ENCODE measurements around the gene PTPN14.

PTPN14 gene

DNA sequence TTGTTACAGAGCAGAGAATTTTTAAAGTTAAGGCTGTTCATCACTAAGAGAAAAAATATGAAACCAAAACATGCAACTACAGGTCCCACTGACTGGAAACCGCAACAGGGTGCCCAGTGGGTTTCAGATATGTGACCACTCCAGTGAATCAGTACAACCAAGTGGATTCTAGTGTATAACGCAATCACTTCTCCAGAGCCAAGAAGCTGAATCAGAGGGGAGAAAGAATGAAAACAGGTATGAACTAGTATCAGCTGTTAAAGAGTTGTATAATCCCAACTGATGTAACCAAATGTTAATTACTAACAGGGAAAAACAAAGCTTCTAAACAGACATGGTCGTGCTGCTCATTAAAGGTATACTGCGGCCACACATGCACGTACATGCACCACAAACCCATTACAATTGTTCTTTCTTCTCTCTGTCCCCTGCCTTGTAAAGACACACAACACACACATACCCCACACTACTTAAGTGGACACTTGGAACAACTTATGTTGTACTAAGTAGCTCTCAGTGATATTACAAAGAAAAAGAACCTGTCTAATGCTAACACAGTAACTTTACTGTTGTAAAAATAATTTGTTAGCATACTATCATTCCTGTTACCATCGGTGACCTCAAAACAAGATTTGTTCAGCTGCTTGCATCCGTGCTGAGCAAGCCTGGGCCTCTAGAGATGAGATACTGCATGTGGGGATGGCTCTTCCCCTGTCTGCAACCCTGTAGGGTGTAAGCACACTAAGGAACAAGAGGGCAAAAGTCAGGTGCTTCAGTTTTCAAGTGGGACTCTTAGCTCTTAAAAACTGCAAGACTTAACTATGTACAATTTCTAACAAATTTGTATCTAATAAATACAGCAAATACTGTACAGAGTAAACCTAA, 74.2 kb downstream of the PTPN14 start:
- DNase-seq (ENCODE audit: low read depth in 1 of 2, low spot score in 1 of 2), result no peak

DNA sequence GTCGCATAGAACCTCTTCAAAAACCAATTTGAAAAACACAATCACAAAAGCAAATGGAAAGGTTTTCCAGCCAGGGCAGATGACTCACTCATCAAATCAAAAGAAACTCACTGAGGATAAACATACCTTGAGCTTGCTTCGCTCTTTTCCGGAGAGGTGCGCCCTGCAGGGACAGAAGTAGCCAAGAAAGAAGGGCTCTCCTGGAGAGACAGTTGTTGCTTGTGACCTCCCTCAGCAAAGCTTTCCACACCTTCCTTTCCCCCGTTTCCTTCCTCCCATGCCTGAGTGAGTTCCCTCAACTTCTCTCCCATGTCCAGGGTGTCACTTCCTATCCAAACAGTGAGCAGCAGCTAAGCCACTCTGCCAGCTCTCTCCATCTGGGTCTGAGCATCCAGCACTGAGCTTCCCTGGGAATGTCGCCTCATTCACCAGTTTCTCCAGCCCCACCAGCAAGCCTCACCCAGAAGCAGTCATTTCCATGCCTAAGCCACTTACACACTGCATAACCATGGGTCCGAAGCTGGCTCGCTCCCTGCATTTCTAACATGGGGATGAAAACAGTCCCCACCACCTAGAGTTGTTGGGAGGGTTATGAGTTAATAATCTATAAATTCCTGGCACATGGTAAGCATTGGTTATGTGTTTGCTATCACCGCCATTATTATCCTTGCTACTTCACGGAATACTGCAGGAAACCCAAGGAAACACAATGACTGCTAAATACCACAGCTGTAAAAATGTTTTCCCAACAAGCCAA, 75.0 kb downstream of the PTPN14 start:
- no peak for DNase-seq (ENCODE audit: low read depth in 1 of 2, low spot score in 1 of 2)

DNA sequence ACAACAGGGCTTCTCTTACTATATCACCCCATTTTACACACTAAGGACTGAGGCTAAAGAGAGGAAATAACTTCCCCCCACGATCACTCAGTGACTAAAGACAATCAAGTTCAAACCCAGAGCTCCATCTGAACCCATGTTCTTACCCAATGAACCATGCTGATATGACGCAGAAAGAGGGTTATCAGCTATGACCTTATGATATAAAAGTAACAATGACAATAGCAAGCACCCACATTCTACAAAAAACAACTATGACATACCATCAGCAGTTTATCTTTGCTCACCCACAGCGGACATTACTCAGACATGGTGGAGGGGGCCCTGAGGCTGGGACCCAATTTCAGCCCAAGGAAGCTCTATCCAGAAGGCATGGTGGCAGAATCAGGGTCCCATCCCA, 75.7 kb downstream of the PTPN14 start:
- DNase-seq (ENCODE audit: low read depth in 1 of 2, low spot score in 1 of 2), result no peak

DNA sequence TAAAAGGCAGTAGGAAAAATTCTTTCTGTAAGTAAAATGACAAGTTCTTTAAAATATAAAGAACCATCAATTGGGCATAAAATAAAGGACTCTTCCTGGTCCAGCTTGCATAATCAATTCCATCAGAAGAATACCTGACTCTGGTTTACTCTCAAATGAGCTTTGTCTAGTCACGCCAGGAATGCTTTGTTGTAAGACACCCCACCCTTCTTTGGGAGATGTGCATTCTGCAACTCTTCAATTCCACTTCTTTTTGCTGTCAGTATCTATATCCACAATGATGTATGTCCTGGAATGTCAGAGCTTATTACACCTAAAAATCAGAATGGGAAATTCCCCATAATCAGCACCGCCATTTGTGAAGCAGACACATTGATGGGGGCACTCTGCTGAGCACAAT, 76.1 kb downstream of the PTPN14 start:
- no peak for DNase-seq (ENCODE audit: low read depth in 1 of 2, low spot score in 1 of 2)

DNA sequence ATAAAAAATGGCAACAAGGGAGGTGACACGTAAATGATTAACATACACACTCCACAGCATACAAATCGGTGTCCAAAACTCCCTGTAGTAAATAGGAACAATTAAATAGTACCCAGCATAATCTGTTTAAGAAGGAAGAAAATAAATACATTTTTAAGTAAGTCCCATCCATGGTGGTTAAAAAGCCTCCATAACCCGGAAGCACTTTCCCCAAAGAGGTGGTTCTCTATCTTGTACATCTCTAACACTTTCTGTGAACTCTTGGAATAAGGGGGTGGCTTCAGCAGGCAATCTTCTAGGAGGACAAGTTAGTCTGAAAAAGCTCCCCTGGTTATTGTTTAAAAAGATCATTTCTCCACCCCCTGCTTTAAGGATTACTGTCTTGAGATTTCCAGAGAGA, 76.9 kb downstream of the PTPN14 start:
- DNase-seq (ENCODE audit: low read depth in 1 of 2, low spot score in 1 of 2), result no peak

DNA sequence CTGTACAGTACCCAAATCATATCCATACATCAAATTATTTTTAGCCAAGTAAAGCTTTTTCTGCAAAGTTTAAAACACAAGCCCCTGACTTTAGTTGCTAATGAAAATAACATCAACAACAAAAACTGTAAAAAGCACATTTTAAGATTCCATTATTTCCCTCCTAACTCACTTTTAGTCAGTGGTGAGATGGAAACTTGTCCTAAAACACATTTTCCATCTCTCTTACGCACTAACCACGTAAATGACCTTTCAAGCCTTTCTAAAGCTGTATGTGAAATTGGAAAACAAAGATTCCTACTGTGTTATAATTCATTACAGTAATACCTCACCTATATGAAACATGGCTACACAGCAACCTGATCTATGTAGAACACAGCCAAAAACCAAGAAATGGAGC, 77.5 kb downstream of the PTPN14 start:
- no peak for DNase-seq (ENCODE audit: low read depth in 1 of 2, low spot score in 1 of 2)

DNA sequence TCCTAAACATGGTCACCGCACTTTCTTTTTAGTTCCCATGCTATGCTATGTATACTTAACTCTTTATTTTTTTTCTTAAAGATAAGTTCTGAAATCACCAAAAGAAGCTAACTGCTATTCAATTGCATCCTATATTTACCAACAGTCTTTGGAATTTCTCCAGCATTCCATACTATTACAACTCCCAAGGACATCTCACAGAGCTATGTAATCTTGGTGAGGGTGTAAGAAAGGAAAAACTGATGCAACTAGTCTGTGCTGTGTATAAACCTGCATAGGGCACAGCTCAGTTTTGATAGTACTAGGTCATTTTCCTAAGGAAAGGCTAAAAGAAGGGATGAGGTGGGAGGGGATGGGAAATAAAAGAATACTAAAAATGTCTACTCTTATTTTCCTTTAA, 78.0 kb downstream of the PTPN14 start:
- DNase-seq (ENCODE audit: low read depth in 1 of 2, low spot score in 1 of 2), result no peak

DNA sequence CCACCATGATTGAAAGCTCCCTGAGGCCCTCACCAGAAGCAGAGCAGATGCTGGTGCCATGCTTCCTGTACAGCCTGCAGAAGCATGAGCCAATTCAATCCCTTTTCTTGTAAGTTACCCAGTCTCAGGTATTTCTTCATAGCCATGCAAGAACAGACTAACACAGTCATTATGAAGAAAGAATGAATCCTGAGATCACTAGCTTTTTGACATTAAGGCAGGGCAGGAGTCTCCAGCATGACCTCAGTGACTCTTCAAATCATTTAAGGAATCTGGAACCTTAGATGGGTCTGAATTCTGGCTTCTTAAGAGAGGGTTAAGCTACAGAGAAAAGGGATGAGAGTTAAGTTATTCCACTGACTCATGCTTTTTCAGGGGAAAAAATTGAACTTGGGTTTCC, 79.0 kb downstream of the PTPN14 start:
- DNase-seq (ENCODE audit: low read depth in 1 of 2, low spot score in 1 of 2), result no peak

DNA sequence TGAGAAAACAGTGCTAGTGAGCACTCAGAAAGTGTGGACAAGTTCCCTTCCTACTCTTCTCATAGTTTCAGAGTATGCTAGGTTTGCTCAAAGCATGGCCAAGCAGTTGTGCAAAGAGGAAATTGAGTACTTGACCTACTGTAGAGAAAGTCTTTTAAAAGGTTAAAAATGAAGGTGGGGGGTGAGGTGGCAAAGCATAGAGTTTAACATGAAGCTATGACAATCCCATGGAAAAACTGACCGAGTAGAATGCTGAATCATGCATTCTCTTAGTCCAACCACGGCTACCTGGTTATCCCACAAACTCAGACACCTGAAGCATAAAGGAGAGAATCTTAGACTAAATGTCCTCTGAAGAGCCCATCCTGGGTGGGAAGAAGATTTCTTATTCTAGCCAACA, 79.9 kb downstream of the PTPN14 start:
- DNase-seq (ENCODE audit: low read depth in 1 of 2, low spot score in 1 of 2), result no peak

DNA sequence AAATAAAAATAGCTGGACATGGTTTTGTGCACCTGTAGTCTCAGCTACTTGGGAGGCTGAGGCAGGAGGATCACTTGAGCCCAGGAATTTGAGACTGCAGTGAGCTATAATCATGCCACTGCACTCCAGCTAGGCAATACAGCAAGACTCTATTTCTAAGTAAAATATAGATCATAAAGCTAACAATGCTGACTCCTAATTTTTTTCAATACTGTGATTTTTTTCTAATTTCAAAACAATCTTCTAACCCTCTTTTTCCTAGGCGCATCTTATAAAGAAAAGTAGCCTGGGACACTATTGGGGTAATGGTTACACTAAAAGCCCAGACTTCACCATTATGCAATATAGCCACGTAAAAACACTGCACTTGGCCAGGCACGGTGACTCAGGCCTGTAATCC, 81.3 kb downstream of the PTPN14 start:
- no peak for DNase-seq (ENCODE audit: low read depth in 1 of 2, low spot score in 1 of 2)

DNA sequence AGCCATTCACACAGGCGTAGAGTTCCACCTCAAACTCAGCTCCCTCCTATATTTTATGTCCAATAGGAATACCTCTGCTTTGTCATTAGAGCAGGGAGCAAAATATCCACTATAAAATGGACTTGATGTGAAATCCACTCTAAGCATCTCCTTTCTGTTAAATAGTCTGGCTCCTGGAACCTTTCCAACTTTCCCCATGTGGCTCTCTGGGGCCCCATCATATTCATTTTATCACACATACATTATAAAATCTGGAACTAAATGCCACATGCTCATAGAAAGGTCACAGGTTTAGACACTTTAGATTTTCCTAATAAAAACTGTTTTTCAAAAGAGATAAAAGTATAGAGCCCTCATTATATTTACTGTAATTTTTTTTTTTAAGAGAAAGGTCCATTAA, 82.1 kb downstream of the PTPN14 start:
- no peak for DNase-seq (ENCODE audit: low read depth in 1 of 2, low spot score in 1 of 2)

DNA sequence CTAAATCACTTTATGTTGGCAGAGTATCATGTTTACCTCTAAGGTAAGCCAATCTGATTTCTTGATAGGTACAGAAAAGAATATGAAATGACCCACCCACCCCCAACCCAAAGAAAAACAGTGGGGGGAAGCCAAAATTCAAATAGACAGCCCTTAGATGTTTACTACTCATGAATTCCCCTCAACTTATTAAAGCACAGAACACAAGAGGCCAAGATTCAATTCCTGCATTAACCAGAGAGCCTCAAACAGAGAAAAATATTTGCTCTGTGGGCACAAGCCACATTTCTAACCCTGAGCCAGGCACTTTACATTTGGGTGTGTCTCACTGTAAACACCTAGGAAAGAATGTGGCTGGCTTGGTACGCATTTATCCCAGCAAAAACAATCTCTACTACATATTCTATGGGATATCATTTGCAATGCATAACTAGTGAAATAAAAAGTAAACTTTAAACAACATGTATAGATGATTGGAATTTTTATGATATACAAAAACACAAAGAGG, 84.3 kb downstream of the PTPN14 start:
- DNase-seq (ENCODE audit: low read depth in 1 of 2, low spot score in 1 of 2), result no peak

DNA sequence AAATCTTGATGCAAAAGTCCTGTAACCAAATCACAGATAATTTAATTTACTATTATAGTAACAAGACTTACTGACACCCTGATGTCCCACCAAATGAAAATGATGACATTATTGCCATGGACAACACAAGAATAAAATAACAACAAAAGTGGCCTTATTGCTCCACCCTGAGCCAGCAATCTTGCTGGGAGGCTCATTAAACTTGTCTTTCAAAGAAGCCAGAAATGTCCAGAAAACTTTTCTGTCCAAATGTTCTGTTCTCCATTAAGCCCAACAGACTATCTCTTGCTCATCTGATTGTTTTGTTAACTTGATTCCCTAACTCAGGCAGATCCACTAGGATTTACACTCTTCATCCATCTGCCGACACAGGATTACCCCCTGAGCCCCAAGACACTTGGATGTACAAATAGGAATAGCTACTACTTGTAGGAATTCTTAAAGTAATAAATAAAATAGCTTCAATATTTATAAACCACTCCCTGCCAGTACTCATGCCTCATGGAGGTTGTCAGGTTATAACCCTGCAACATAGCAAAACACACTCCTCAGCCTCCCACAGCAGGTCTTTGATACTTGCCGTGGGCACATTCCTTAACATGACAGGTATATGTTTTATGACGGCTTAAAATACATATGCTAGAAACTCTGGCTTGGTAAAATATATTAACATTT, 84.9 kb downstream of the PTPN14 start:
- DNase-seq (ENCODE audit: low read depth in 1 of 2, low spot score in 1 of 2), result no peak

DNA sequence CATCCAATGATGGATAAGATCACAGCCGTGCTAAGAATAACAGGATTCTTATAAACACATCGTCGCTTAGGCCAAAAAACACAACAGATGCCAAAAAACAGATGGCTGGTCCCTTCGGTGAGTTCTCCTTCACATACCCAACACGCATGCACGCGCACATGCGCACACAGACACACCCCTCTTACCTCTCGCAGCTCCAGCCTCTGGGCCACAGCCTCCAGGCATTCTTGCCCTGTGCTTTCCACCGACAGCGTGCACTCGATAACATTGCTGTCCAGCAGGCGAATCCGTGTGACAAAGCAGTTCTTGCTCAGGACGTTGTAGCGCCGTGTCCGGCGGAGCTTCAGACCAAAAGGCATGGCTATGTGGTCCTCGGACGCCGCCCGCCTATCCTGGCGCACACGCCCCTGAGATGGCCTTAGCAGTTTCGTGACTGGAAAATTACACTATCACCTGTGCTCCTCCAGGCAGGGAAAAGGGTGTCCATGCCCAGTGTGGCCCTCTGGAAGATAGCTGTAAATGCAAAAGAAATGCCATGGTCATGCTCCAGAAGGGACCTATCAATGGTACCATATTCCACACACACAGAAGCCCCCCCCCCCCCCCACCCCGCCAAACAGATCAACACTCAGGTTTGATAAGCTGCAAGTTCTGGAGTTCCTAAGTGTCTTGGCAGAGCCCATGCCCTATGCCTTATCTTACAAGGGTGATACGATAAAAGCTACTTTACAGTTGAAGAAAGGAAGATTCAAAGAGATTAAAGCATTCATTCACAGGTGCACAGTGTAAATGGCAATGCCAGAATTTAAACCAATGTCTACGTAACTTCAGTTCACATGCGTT, 86.7 kb downstream of the PTPN14 start:
- no peak for DNase-seq (ENCODE audit: low read depth in 1 of 2, low spot score in 1 of 2)

DNA sequence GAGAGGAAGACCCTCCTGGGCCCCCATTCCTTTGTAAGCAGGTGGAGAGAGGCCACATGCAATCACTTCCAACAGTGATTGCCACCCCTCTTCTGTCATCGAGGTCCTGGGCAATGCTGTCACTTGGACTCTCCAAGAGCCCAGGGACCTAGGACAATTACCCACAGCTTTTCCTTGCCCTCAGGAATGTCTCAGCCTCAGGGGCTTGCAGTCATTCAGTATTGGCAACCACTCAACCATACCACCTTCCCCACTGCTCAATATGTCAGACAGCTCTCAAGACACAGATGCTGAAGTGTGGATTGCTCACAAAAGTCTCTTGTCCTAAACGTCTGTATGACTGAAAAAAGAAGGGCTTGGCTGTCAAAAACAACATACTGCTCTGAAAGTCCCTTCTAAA, 87.8 kb downstream of the PTPN14 start:
- DNase-seq (ENCODE audit: low read depth in 1 of 2, low spot score in 1 of 2), result no peak

DNA sequence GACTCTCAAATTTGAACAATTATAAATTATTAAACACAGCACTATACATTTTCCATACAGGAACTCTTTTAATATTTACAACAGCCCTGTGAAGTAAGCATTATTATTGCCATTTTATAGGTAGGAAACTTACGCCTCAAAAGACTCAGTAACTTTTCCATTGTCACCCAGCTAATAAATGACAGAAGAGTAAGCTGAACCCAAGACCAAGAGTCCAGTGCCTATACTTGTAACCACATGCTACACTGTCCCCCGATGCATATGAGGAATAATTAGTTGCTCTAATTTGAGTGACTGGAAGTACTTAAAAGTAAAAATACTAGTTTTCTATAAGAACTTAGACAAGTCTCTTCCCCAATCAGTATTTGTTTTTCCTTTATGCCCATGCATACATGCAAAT, 88.5 kb downstream of the PTPN14 start:
- no peak for DNase-seq (ENCODE audit: low read depth in 1 of 2, low spot score in 1 of 2)

DNA sequence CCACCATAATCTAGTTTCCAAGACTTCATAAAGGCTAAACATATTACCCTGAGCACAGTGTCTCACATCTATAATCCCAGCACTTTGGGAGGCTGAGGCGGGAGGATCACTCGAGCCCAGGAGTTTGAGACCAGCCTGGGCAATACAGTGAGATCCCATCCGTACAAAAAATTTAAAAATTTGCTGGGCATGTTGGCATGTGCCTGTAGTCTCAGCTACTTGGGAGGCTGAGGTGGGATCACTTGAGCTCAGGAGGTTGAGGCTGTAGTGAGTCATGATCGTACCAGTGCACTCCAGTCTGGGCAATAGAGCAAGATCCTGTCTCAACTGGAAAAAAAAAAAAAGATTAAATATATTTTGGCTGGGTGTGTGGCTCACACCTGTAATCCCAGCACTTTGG, 90.1 kb downstream of the PTPN14 start:
- DNase-seq (ENCODE audit: low read depth in 1 of 2, low spot score in 1 of 2), result no peak

DNA sequence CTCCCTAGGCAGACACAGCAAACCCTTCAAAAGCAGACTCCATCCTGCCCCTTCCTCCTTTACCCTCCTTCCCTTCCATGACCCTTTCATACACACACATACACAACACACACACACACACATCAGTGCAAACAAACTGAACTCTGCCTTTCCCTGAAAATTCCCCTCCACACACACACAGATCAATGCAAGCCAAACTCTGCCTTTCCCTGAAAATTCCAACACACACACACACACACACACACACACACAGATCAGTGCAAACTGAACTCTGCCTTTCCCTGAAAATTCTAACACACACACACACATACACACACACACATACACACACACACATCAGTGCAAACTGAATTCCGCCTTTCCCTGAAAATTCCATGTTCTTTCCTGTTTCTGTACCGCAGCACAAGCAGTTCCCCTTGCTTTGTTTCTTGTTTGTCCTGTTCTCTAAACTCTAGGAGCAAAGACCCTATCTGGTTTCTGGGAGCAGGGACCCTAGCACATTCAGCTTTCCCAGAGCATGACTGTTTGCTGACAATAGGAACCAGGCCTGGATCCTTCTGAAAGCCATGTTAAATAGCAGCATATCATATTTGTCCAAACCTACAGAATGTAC, 91.0 kb downstream of the PTPN14 start:
- DNase-seq (ENCODE audit: low read depth in 1 of 2, low spot score in 1 of 2), result no peak

DNA sequence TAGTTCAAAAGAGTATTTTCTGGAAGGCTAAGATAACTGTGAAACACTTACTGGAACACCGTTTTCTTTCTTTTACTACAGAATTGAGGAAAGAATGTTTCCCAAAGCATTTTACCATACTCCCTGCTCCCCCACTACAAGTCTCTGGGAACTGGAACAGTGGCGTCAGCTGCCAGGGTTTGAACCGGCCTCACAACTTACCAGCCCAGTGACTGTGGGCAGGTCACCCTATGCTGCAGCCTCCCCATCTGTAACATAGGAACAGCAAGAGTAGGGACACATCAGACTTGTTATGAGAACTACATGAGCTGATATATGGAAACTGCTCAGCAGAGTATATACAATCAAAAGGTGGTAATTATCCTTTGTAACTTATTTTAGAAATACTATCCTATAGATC, 91.5 kb downstream of the PTPN14 start:
- no peak for DNase-seq (ENCODE audit: low read depth in 1 of 2, low spot score in 1 of 2)

DNA sequence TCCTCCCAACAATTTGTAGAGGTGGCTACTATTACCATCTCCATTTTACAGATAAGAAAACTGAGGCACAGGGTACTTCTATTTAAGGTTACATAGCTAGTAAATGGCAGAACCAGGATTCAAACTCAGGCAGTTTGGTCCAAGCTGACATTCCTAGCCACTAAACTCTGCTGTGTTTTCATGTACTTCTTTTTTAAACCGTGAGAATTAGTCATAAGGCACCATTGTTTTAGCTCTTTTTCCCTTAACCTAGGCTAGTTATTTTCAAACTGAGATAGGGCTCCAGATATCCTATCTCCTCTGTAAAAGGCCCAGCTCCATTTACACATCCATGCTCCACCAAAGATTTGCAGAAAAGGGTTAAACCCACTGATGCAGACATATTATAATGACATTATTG, 92.9 kb downstream of the PTPN14 start:
- no peak for DNase-seq (ENCODE audit: low read depth in 1 of 2, low spot score in 1 of 2)

All from stimulated activated CD4-positive, alpha-beta T cell treated with anti-CD3 and anti-CD28 coated beads, Interleukin-15, amount 100 ng/mL, for 1 hour (primary cell).